Ammon's horn (tissue), 1 donor: ENCODE data around the gene DHX9.

Experiments
- DNase-seq: peaks from one replicate; pipeline ENCODE4 v3.0.0-alpha.2; 2016; ENCODE audit warnings: low spot score

Gene DHX9

GRCh38 chr1:182839209-182840066, at the start of gene DHX9:
Gene DHX9, plus strand, starts transcription at chr1:182839347. Its CDS starts 3,220 bp downstream, at chr1:182842567.
- DNase-seq, result peak; percentile 95

- no peak for DNase-seq
Measured at GRCh38 chr1:182791281-182792179, 47.6 kb upstream of the DHX9 start.

GRCh38 chr1:182794091-182794490, 45.1 kb upstream of the DHX9 start:
- no peak for DNase-seq

- DNase-seq, result no peak
Measured at GRCh38 chr1:182794676-182795201, 44.4 kb upstream of the DHX9 start.

GRCh38 chr1:182795563-182796228, 43.5 kb upstream of the DHX9 start:
- DNase-seq, result peak; percentile 64

GRCh38 chr1:182802006-182802803, 36.9 kb upstream of the DHX9 start:
- peak; percentile 76 for DNase-seq

GRCh38 chr1:182803846-182804245, 35.3 kb upstream of the DHX9 start:
- DNase-seq, result no peak

- no peak for DNase-seq
Measured at GRCh38 chr1:182806015-182806678, 33.0 kb upstream of the DHX9 start.

GRCh38 chr1:182807907-182808306, 31.2 kb upstream of the DHX9 start:
- DNase-seq, result no peak

- no peak for DNase-seq
Measured at GRCh38 chr1:182809414-182809957, 29.7 kb upstream of the DHX9 start.

GRCh38 chr1:182811975-182812722, 27.0 kb upstream of the DHX9 start:
- DNase-seq, result no peak

GRCh38 chr1:182816863-182817262, 22.3 kb upstream of the DHX9 start:
- no peak for DNase-seq

GRCh38 chr1:182817802-182818201, 21.3 kb upstream of the DHX9 start:
- DNase-seq, result no peak

GRCh38 chr1:182823220-182823619, 15.9 kb upstream of the DHX9 start:
- no peak for DNase-seq

GRCh38 chr1:182826892-182827291, 12.3 kb upstream of the DHX9 start:
- DNase-seq, result no peak

GRCh38 chr1:182829285-182829932, 9.7 kb upstream of the DHX9 start:
- no peak for DNase-seq

- DNase-seq, result no peak
Measured at GRCh38 chr1:182833271-182833670, 5.9 kb upstream of the DHX9 start.

GRCh38 chr1:182834326-182834725, 4.8 kb upstream of the DHX9 start:
- no peak for DNase-seq

- DNase-seq, result no peak
Measured at GRCh38 chr1:182835806-182836205, 3.3 kb upstream of the DHX9 start.
